Fibroblast of villous mesenchyme (primary cell): ENCODE data around the gene PPP2R2C. TPM values are rescaled to one million over a fixed set of nuclear protein-coding genes. Genes with fewer than 3 reads are reported as not detected.
A peak's percentile ranks its signal among the peaks of the same experiment; 100 is the strongest.

Experiments
- DNase-seq: peaks from one replicate; pipeline ENCODE4 v3.0.0-alpha.2; 2010; ENCODE audit warnings: low read depth
- H3K4me3 ChIP-seq: 2 replicates; pipeline ENCODE4 v1.5.1; 2011; ENCODE audit warnings: low read depth, mild to moderate bottlenecking, low read length
- total RNA-seq: library from RNA; depleted of rRNA; stranded (reverse); fragments of >200 nt; gene quantifications from 2 replicates; pipeline ENCODE4 v1.2.3, GENCODE V29; 2012
- TF ChIP-seq, protein P1 (sequence below): IDR thresholded peaks from 2 replicates; pipeline ENCODE4 v1.5.1; 2012; ENCODE audit warnings: low read depth, mild to moderate bottlenecking, low read length; ENCODE audit not compliant: insufficient read depth

The PPP2R2C gene
- total RNA-seq, 1 donor: not detected

DNA sequence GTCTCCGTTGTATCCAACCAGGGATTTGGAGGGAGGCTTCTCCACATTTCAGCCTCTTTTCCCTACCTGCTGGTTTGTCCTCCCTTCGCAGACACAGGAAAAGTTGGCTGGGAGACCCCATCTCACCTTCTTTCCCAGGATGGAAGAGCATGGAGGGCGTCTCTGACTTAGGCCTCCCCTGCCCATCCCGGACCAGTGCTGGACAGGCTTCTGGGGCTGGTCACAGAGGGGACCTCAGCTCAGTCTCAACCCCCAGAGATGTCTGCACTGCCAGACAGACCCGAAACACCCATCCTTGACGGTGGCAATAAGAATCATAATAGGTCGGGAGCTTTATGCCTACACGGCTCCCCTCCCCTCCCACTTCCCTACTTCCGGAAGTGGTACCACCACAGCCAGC, 201.2 kb downstream of the PPP2R2C start:
- peak overlapping the region; percentile 88 for H3K4me3 ChIP-seq
- DNase-seq: no peak
- TF ChIP-seq, protein P1, sequence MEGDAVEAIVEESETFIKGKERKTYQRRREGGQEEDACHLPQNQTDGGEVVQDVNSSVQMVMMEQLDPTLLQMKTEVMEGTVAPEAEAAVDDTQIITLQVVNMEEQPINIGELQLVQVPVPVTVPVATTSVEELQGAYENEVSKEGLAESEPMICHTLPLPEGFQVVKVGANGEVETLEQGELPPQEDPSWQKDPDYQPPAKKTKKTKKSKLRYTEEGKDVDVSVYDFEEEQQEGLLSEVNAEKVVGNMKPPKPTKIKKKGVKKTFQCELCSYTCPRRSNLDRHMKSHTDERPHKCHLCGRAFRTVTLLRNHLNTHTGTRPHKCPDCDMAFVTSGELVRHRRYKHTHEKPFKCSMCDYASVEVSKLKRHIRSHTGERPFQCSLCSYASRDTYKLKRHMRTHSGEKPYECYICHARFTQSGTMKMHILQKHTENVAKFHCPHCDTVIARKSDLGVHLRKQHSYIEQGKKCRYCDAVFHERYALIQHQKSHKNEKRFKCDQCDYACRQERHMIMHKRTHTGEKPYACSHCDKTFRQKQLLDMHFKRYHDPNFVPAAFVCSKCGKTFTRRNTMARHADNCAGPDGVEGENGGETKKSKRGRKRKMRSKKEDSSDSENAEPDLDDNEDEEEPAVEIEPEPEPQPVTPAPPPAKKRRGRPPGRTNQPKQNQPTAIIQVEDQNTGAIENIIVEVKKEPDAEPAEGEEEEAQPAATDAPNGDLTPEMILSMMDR: no peak

DNA sequence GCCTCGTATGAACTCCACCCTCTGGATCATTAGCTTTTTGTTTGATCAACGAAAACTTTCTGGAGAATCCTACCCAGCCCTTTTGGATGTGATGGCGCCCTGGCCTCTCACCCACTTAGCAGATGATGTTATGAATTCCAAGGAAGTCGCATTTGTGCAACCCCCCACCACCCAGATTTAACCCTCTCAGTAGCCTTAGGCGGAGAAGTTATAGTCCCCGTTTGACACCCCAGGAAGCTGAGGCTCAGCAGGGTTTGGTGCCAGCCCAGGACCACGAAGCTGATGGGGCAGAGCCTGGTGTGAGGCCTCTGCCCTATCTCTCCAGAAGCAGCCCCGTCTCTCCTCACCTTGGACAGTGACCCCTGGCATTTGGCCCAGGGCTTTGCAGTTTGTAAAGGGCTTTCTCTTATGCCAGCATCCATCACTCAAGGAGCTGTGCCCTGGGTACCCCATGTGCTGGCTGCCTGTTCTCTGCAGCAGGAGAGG, 201.7 kb downstream of the PPP2R2C start:
- TF ChIP-seq, protein P1: no peak

More for the DNA sequence above, 201.7 kb downstream of the PPP2R2C start:
- peak overlapping the region; percentile 88 for H3K4me3 ChIP-seq
- DNase-seq: peak; percentile 35

Other genes with a start within 250 kb of the PPP2R2C start
- gene WFS1, start 202.8 kb downstream of the PPP2R2C start, total RNA-seq: 39.3 and 42.3 TPM in 2 replicates
- gene MAN2B2, start 102.6 kb upstream of the PPP2R2C start, total RNA-seq: 13.9 and 14.2 TPM in 2 replicates
- 105 and 127 TPM in 2 replicates for gene MRFAP1, start 168.1 kb upstream of the PPP2R2C start, total RNA-seq
- not detected in 2 replicates for gene S100P, start 221.3 kb upstream of the PPP2R2C start, total RNA-seq
- gene MRFAP1L1, start 237.3 kb upstream of the PPP2R2C start, total RNA-seq: 34.1 and 42.7 TPM in 2 replicates
- gene BLOC1S4, start 243.6 kb upstream of the PPP2R2C start, total RNA-seq: 10.4 and 12.6 TPM in 2 replicates